GM18951 (cell line): ENCODE measurements around the gene GPR62.
A peak's percentile ranks its signal among the peaks of the same experiment; 100 is the strongest.

Experiments used
- POLR2A ChIP-seq: IDR thresholded peaks from 4 replicates; pipeline ENCODE4 v1.6.1; 2011; ENCODE audit warnings: mild to moderate bottlenecking; ENCODE audit not compliant: insufficient read length, insufficient read depth; ENCODE audit errors: extremely low read depth
- in situ Hi-C: fragments of 300-500 bp; cut with MboI; formaldehyde crosslinking; loops from one replicate; pipeline ENCODE4 v1.12.0; 2022; ENCODE audit warnings: low sequenced_read_pairs, mixed read lengths, inconsistent platforms; ENCODE audit not compliant: unreplicated experiment

GPR62 gene

GRCh38 chr3:51966922-51967383 is 11.8 kb downstream of the GPR62 start:
- no peak for TF ChIP-seq POLR2A
- in situ Hi-C loops, result no loop called here

GRCh38 chr3:51967384-51968169 is 12.4 kb downstream of the GPR62 start, which contains the start of gene PCBP4:
PCBP4 (minus strand) TSS chr3:51967454; CDS start chr3:51961240, 6,214 bp downstream.
- in situ Hi-C loops, result no loop called here
- TF ChIP-seq POLR2A, result peak; percentile 60

GRCh38 chr3:51968170-51968775 is 13.1 kb downstream of the GPR62 start:
- in situ Hi-C loops, result no loop called here

GRCh38 chr3:51968883-51969678 is 13.9 kb downstream of the GPR62 start:
- no peak for TF ChIP-seq POLR2A
- in situ Hi-C loops, result no loop called here

More at GRCh38 chr3:51968170-51968775, 13.1 kb downstream of the GPR62 start:
- TF ChIP-seq POLR2A, result no peak

- TF ChIP-seq POLR2A, result no peak
- in situ Hi-C loops, result no loop called here
These were observed 14.7 kb downstream of the GPR62 start for GRCh38 chr3:51969841-51970240.

GRCh38 chr3:51970606-51971300 is 15.6 kb downstream of the GPR62 start:
- in situ Hi-C loops, result no loop called here
- TF ChIP-seq POLR2A, result no peak

GRCh38 chr3:51971350-51971749 is 16.2 kb downstream of the GPR62 start:
- in situ Hi-C loops, result no loop called here
- no peak for TF ChIP-seq POLR2A

GRCh38 chr3:51974277-51974962 is 19.2 kb downstream of the GPR62 start:
- in situ Hi-C loops, result no loop called here

GRCh38 chr3:51974963-51975851 is 20.0 kb downstream of the GPR62 start, which contains the start of gene ABHD14A:
ABHD14A (plus strand) TSS chr3:51975064; CDS start chr3:51975136, 72 bp downstream.
- peak; percentile 93 for TF ChIP-seq POLR2A
- in situ Hi-C loops, result no loop called here

More at GRCh38 chr3:51974277-51974962, 19.2 kb downstream of the GPR62 start:
- TF ChIP-seq POLR2A, result no peak

GRCh38 chr3:51975852-51976549 is 20.8 kb downstream of the GPR62 start:
- in situ Hi-C loops, result no loop called here
- no peak for TF ChIP-seq POLR2A
